ENCODE results near the gene TRAK2.
"Not testable (repeated sequence)": the region's sequence is repeated elsewhere in the genome, so short reads cannot be mapped to it uniquely, and the experiment has no call there.

Gene TRAK2

GRCh38 chr2:201436141-201436540 lies 15.1 kb downstream of the TRAK2 start:
- DNase-seq (ENCODE audit: insufficient read length, low spot score) = no peak
- FAIRE-seq = peak; percentile 29
- no peak for TF ChIP-seq CTCF (IDR thresholded peaks at IDR 0.05; ENCODE audit: insufficient read depth, missing control alignments)

- no peak for TF ChIP-seq CTCF (IDR thresholded peaks at IDR 0.05; ENCODE audit: insufficient read depth, missing control alignments)
- no peak for FAIRE-seq
- DNase-seq (ENCODE audit: insufficient read length, low spot score) = no peak
These were observed 17.8 kb downstream of the TRAK2 start for GRCh38 chr2:201433394-201433995.

- TF ChIP-seq CTCF (IDR thresholded peaks at IDR 0.05; ENCODE audit: insufficient read depth, missing control alignments) = no peak
- DNase-seq (ENCODE audit: insufficient read length, low spot score) (no peak), FAIRE-seq (no peak)
These were observed 18.5 kb downstream of the TRAK2 start for GRCh38 chr2:201432621-201433393.

GRCh38 chr2:201432038-201432620 lies 19.1 kb downstream of the TRAK2 start:
- no peak for FAIRE-seq
- DNase-seq (ENCODE audit: insufficient read length, low spot score) = no peak

GRCh38 chr2:201430839-201431238 lies 20.4 kb downstream of the TRAK2 start:
- TF ChIP-seq CTCF (IDR thresholded peaks at IDR 0.05; ENCODE audit: insufficient read depth, missing control alignments) = no peak
- FAIRE-seq (no peak), DNase-seq (ENCODE audit: insufficient read length, low spot score) (no peak)

More at GRCh38 chr2:201432038-201432620, 19.1 kb downstream of the TRAK2 start:
- TF ChIP-seq CTCF (IDR thresholded peaks at IDR 0.05; ENCODE audit: insufficient read depth, missing control alignments) = no peak

GRCh38 chr2:201430322-201430721 lies 20.9 kb downstream of the TRAK2 start:
- DNase-seq (ENCODE audit: insufficient read length, low spot score); FAIRE-seq: not testable (repeated sequence)

- not testable (repeated sequence) for FAIRE-seq; DNase-seq (ENCODE audit: insufficient read length, low spot score)
These were observed 21.4 kb downstream of the TRAK2 start for GRCh38 chr2:201429835-201430234.

GRCh38 chr2:201428366-201428765 lies 22.9 kb downstream of the TRAK2 start:
- FAIRE-seq; DNase-seq (ENCODE audit: insufficient read length, low spot score): not testable (repeated sequence)

All from D721Med (cell line).